Activated CD4-positive, alpha-beta T cell treated with anti-CD3 and anti-CD28 coated beads, Interleukin-2, amount 50 U/mL, for 48 hours (primary cell): Measurements from ENCODE around the gene MTHFD1L.

Source experiments
- DNase-seq, 2 experiments: peaks; one replicate each; pipeline ENCODE4 v3.0.0-alpha.2; 2020

The MTHFD1L gene

DNA sequence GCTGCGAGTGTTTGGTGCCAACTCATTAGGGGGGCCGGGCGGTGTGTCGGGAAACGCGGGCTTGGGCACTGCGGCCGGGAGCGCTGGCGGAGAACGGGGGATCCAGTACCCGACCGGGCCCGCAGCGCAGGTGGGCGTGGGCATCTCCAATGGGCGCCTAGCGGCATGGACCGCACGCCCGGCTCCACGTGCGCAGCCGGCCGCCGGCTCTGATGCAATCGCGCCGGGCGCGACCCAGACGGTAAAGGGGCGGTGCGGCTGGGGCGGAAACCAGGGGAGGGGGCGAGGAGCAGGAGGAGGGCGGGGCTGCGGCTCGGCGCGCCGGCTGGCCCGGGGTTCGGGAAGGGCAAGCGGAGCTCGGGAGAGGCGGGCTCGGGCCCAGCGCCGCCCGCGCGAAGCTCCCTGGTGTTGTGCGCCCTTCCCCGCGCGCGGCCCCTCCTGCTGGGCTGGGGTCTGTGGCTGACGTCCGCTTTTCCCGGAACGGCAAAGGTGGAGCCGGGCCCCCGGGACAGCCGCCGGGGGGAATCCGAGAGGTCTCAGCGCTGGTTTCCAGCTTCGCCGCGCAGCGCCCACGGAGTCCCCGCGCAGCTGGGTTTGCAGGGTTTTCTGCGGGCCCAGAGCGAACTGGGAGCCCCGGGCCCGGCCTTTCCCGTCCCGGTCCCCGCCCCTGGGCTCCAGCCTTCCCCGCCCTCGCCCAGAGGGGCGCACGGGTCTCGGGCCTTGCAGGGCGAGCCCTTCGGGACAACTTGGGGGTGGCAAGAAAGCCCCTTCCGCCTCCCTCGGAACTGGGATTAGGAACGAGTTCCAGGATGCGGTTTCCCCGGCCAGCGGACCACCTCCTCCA lies 867 bp downstream of the MTHFD1L start:
- peak; percentile 86 to 88 for DNase-seq

DNA sequence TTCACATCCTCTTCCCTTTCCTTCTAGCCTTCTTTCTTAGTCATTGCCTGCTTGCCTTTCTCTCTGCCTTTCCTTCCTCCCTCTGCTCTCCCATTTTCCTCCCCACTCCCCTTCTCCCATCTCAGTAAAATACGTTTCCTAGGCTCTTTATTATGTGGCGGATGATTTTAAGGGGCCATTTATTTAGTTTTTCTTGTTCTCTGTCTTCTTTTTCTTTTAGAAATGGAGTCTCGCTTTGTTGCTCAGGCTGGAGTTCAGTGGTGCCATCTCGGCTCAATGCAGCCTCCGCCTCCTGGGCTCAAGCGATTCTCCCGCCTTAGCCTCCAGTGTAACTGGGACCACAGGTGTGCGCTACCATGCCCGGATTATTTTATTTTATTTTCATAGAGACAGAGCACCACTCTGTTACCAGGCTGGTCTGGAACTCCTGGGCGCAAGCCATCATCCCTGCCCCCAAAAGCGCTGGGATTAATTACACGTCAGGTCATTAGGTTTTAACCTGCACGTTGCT lies 1.5 kb downstream of the MTHFD1L start:
- DNase-seq, result no peak

DNA sequence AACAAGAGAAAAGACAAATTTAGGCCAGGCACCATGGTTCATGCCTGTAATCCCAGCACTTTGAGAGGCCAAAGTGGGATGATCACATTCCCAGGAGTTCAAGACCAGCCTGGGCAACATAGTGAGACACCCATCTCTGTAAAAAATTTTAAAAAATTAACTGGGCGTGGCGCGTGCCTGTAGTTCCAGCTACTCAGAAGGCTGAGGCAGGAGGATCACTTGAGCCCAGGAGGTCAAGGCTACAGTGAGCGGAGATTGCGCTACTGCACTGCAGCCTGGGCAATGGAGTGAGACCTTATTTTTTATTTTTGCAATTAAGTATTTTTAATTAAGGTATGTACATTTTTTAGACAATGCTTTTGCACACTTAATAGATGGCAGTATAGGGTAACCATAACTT lies 3.3 kb downstream of the MTHFD1L start:
- DNase-seq, result no peak

DNA sequence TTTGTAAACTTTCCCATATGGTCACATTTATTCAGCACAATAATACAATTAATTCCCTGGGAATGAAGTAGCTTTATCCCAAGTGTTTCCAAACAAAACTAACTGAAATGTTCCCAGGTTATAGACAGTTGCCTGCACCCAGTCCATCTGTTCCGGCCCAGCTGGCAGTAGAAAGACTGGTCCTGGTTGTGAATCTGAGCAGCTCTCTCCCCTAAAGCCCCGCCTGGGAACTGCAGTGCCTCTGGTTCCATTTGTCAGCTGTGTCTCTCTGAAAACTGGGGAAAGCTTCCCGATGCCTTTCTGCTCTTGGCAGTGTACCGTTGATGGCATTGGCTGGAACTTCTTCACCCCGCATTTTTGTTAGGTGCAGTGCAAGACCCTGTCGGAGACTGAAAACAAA lies 8.7 kb downstream of the MTHFD1L start:
- DNase-seq, result no peak

DNA sequence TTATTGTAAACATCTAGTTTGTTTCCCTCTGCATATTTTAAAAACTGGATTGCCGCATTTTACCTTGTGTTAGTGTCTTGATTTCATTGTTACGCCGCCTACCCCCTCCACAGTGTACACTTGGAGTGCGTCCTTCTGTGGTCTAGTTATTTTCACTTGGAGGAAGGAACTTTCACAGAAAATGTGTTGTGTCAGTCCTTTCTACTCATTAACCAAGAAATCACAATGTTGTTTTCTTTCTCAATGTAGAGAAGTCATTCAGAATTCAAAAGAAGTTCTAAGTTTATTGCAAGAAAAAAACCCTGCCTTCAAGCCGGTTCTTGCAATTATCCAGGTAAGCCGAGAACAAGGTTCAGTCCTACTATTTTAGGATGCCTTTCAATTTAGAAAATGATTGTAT lies 10.3 kb downstream of the MTHFD1L start:
- DNase-seq, result no peak

DNA sequence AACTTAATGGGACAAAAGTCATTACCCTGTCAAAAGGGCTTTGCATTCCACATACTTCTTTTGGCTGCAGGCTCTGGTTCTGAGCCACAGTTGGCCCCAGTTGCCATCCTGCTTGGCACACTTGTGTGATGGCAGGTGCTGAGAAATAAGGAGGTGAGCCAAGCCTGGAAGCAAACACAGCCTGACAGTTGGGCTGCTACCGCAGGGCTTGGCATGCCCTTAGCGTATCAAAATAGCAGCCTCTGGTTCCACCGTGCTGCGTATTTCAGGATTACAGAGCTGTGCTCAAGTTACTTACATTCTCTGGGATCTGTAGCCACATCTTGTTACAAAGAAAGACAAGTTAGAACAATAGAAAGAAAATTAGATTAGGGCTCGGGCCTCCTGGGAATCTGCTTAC lies 11.1 kb downstream of the MTHFD1L start:
- DNase-seq, result no peak

DNA sequence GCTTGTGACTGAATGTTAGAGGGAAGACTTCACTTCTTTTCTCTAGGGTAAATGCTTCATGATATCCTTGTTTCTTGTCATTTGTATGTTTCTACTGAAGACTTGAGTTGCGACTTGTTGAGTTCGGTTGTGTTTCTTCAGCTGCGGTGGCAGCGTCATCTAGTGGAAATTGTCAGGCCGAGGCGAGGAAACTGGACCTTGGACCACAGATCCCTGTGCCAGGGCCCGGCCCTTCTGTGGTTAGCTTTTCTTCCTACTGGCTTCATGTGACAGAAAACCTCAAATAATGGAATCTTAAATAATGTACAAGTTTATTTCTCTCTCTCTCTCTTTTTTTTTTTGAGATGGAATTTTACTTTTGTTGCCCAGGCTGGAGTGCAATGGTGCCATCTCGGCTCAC lies 12.4 kb downstream of the MTHFD1L start:
- no peak for DNase-seq

- DNase-seq, result no peak
Observed at GRCh38 chr6:150878347-150879213, 13.1 kb downstream of the MTHFD1L start.

DNA sequence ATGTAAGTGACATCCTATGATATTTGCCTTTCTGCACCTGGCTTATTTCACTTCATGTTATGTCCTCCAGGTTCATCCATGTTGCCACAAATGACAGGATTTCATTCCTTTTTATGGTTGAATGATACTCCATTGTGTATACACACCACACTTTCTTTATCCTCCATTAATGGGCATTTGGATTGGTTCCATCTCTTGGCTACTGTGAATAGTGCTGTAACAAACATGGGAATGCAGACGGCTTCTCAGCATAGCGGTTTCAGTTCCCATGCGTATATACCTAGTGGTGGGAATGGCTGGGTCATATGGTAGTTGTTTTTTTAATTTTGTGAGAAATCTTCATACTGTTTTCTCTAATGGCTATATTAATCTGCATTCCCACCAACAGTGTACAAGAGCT lies 14.8 kb downstream of the MTHFD1L start:
- DNase-seq, result no peak

DNA sequence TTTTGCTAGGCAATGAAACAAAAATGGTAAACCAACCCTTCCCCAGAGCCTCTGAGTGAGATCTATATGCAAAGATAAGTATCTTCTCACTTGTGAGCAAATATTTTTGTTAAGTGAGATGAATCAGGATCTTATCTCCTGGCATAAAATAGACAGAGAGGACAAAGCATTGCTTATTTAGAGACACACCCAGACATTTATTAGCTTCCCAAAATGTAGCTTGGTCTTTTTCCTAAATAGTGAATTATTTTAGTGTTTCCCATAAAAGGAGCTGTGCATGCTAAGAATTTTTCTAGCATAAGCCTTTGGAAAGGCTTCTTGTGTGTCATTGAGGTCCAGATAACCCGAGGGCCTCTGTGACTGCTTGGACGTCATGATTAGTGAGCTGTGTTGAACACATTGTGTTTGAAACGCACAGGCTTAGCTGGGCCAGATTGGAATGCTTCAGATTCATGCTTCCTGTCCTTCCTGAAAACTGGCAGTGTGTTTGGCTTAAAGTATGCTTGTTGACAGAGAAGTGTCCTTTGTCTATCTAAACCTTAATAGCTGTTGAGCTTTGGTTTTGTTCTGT lies 16.5 kb downstream of the MTHFD1L start:
- no peak for DNase-seq

- no peak for DNase-seq
Observed at GRCh38 chr6:150883521-150883920, 18.0 kb downstream of the MTHFD1L start.

GRCh38 chr6:150886155-150886554 lies 20.7 kb downstream of the MTHFD1L start:
- no peak for DNase-seq

- DNase-seq, result no peak
Observed at GRCh38 chr6:150887978-150888563, 22.6 kb downstream of the MTHFD1L start.

DNA sequence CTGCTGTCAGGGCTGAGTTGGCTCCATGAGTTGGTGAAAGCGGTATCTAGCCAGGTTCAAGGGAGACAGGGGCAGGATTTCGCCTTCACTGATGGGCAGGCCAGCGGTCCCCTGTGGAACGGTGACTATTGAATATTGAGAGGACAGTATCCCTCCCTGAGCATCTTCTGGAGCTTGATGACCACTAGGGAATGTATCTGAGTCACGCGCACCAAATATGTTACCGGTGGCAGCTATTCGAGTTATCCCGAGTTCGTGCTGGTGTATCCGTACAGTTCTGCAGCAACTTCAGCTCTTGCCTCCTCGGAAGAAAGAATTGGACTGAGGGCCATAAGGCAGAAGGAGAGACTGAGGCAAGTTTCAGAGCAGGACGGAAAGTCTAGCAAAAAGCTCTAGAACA lies 24.8 kb downstream of the MTHFD1L start:
- no peak for DNase-seq

- DNase-seq, result peak; percentile 53 to 62
Observed at GRCh38 chr6:150891888-150892485, 26.5 kb downstream of the MTHFD1L start.

- DNase-seq, result no peak
Observed at GRCh38 chr6:150894191-150894744, 28.8 kb downstream of the MTHFD1L start.

GRCh38 chr6:150894935-150895552 lies 29.5 kb downstream of the MTHFD1L start:
- peak; percentile 13 to 36 for DNase-seq

GRCh38 chr6:150895928-150896632 lies 30.6 kb downstream of the MTHFD1L start:
- no peak for DNase-seq

- no peak for DNase-seq
Observed at GRCh38 chr6:150897400-150897943, 32.0 kb downstream of the MTHFD1L start.

- DNase-seq, result no peak
Observed at GRCh38 chr6:150898399-150899170, 33.1 kb downstream of the MTHFD1L start.
